ENCODE results near the gene ZBTB39.
"Not testable (repeated sequence)": the region's sequence is repeated elsewhere in the genome, so short reads cannot be mapped to it uniquely, and the experiment has no call there.

DNA sequence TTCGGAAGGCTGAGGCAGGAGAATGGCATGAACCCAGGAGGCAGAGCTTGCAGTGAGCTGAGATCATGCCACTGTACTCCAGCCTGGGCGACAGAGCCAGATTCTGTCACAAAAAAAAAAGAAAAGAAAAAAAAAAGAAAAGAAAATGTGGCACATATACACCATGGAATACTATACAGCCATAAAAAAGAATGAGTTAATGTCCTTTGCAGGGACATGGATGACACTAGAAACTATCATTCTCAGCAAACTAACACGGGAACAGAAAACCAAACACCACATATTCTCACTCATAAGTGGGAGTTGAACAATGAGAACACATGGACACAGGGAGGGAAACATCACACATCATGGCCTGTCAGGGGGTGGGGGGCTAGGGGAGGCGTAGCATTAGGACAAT is 29.0 kb downstream of the ZBTB39 start:
- TF ChIP-seq, protein P1, sequence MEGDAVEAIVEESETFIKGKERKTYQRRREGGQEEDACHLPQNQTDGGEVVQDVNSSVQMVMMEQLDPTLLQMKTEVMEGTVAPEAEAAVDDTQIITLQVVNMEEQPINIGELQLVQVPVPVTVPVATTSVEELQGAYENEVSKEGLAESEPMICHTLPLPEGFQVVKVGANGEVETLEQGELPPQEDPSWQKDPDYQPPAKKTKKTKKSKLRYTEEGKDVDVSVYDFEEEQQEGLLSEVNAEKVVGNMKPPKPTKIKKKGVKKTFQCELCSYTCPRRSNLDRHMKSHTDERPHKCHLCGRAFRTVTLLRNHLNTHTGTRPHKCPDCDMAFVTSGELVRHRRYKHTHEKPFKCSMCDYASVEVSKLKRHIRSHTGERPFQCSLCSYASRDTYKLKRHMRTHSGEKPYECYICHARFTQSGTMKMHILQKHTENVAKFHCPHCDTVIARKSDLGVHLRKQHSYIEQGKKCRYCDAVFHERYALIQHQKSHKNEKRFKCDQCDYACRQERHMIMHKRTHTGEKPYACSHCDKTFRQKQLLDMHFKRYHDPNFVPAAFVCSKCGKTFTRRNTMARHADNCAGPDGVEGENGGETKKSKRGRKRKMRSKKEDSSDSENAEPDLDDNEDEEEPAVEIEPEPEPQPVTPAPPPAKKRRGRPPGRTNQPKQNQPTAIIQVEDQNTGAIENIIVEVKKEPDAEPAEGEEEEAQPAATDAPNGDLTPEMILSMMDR (IDR thresholded peaks at IDR 0.05) = not testable (repeated sequence)
- not testable (repeated sequence) for TF ChIP-seq EZH2 (IDR thresholded peaks at IDR 0.05; ENCODE audit: borderline replicate concordance, insufficient read depth, low read depth, low read length, poor library complexity, severe bottlenecking)

Measured in B cell (primary cell).